Measurements from ENCODE around the gene ADM2. TPM values are rescaled to one million over a fixed set of nuclear protein-coding genes. Genes with fewer than 3 reads are reported as not detected.
A peak's percentile ranks its signal among the peaks of the same experiment; 100 is the strongest.

Gene ADM2
- total and polyA plus RNA-seq, 2 of the 13 experiments (the other 11 are each of a cell fraction or from before 2014, with no cell fraction given): 1.2 to 3.0 TPM

GRCh38 chr22:50486561-50487289, 5.4 kb downstream of the ADM2 start, which contains the start of gene MIOX (continued):
- TF ChIP-seq ETV5 (CRISPR knock-in tag; IDR thresholded peaks at IDR 0.05; ENCODE audit: borderline replicate concordance) (0 out of 2 replicates have a peak, but pooled peaks have one; percentile 3), ZNF792 (CRISPR knock-in tag; IDR thresholded peaks at IDR 0.05) (no peak), ZNF576 (CRISPR knock-in tag; IDR thresholded peaks at IDR 0.05) (no peak), ZNF543 (CRISPR knock-in tag; IDR thresholded peaks at IDR 0.05) (no peak), ZNF788 (CRISPR knock-in tag; IDR thresholded peaks at IDR 0.05; ENCODE audit: borderline replicate concordance) (peak; percentile 48; the same call in 1 of the 2 replicates), ZNF616 (CRISPR knock-in tag; IDR thresholded peaks at IDR 0.05; ENCODE audit: low read depth) (no peak), LRRFIP1 (CRISPR knock-in tag; conservative IDR thresholded peaks at IDR 0.05) (no peak), HNRNPK (IDR thresholded peaks at IDR 0.05; ENCODE audit: low read depth, low read length, poor library complexity, severe bottlenecking) (no peak), ZSCAN31 (CRISPR knock-in tag; IDR thresholded peaks at IDR 0.05; ENCODE audit: low read depth) (0 out of 2 replicates have a peak, but pooled peaks have one; percentile 44), ZNF337 (CRISPR knock-in tag; IDR thresholded peaks at IDR 0.05; ENCODE audit: borderline replicate concordance, low read depth) (no peak)

Measured in HepG2 (cell line).